Limb (tissue), 2 donors: ENCODE data around the gene HABP4.
"Not testable (repeated sequence)": the region's sequence is repeated elsewhere in the genome, so short reads cannot be mapped to it uniquely, and the experiment has no call there.

Experiments
- DNase-seq, 2 donors: peaks; one replicate each; pipeline ENCODE4 v3.0.0-alpha.2; 2016; ENCODE audit errors: extremely low spot score in 2 of 2

Gene HABP4

GRCh38 chr9:96496368-96497116 lies 46.6 kb downstream of the HABP4 start:
- no peak for DNase-seq

- no peak for DNase-seq
These were observed 47.1 kb downstream of the HABP4 start for GRCh38 chr9:96497117-96497399.

- no peak for DNase-seq
These were observed 48.8 kb downstream of the HABP4 start for GRCh38 chr9:96498796-96499195.

- DNase-seq = no peak
These were observed 49.3 kb downstream of the HABP4 start for GRCh38 chr9:96499257-96499656.

- no peak for DNase-seq
These were observed 51.0 kb downstream of the HABP4 start for GRCh38 chr9:96500696-96501632.

- no peak for DNase-seq
These were observed 51.9 kb downstream of the HABP4 start for GRCh38 chr9:96501633-96502538.

- no peak for DNase-seq
These were observed 52.8 kb downstream of the HABP4 start for GRCh38 chr9:96502539-96503373.

- DNase-seq = not testable (repeated sequence)
These were observed 53.4 kb downstream of the HABP4 start for GRCh38 chr9:96503374-96503748.

- DNase-seq = no peak
These were observed 53.9 kb downstream of the HABP4 start for GRCh38 chr9:96503918-96504317.

GRCh38 chr9:96505316-96505991 lies 55.5 kb downstream of the HABP4 start:
- no peak for DNase-seq

- no peak for DNase-seq
These were observed 58.4 kb downstream of the HABP4 start for GRCh38 chr9:96508227-96508940.

GRCh38 chr9:96509026-96509425 lies 59.1 kb downstream of the HABP4 start:
- no peak for DNase-seq

- no peak for DNase-seq
These were observed 59.9 kb downstream of the HABP4 start for GRCh38 chr9:96509848-96510247.

GRCh38 chr9:96510258-96510657 lies 60.3 kb downstream of the HABP4 start:
- DNase-seq = no peak

- DNase-seq = no peak
These were observed 62.3 kb downstream of the HABP4 start for GRCh38 chr9:96512240-96512639.

GRCh38 chr9:96513622-96514021 lies 63.7 kb downstream of the HABP4 start:
- no peak for DNase-seq

GRCh38 chr9:96514108-96514799 lies 64.3 kb downstream of the HABP4 start:
- DNase-seq = peak in 1 of 2 donors; percentile 8

GRCh38 chr9:96514800-96515158 lies 64.8 kb downstream of the HABP4 start:
- DNase-seq = no peak
